Aorta (tissue), 5 donors: ENCODE measurements around the gene PAQR5. TPM values are rescaled to one million over a fixed set of nuclear protein-coding genes. Genes with fewer than 3 reads are reported as not detected.

ENCODE experiments used
- ATAC-seq: fragments of 200-7000 bp; cut with Tn5 transposase; one replicate; pipeline ENCODE4 v1.9.1; 2022; ENCODE audit warnings: moderate library complexity; ENCODE audit not compliant: low FRiP score
- DNase-seq, 2 donors: peaks; one replicate each; pipeline ENCODE4 v3.0.0-alpha.2; 2020
- H3K27ac ChIP-seq, 2 donors: one replicate each; pipeline ENCODE4 v1.5.1; 2013; ENCODE audit warnings: low read length in 2 of 2, mild to moderate bottlenecking in 2 of 2, moderate library complexity in 2 of 2, control low read depth in 1 of 2, inconsistent platforms in 1 of 2, low read depth in 1 of 2
- H3K27me3 ChIP-seq, 2 donors: one replicate each; pipeline ENCODE4 v1.6.1; 2013; ENCODE audit warnings: control low read depth in 1 of 2, low read length in 1 of 2, mild to moderate bottlenecking in 1 of 2, moderate library complexity in 1 of 2; ENCODE audit not compliant: insufficient read depth in 2 of 2, control insufficient read depth in 1 of 2
- H3K36me3 ChIP-seq, 2 donors: one replicate each; pipeline ENCODE4 v1.6.1; 2013; ENCODE audit warnings: control low read depth in 1 of 2, low read length in 1 of 2, mild to moderate bottlenecking in 1 of 2; ENCODE audit not compliant: insufficient read depth in 2 of 2, control insufficient read depth in 1 of 2
- H3K4me1 ChIP-seq, 2 donors: one replicate each; pipeline ENCODE4 v1.6.1; 2013; ENCODE audit warnings: low read length in 2 of 2, control low read depth in 1 of 2, mild to moderate bottlenecking in 1 of 2, moderate library complexity in 1 of 2; ENCODE audit not compliant: insufficient read depth in 2 of 2, control insufficient read depth in 1 of 2
- H3K4me3 ChIP-seq, 2 donors: one replicate each; pipeline ENCODE4 v1.5.1; 2013; ENCODE audit warnings: low read length in 2 of 2, control low read depth in 1 of 2, mild to moderate bottlenecking in 1 of 2
- H3K9me3 ChIP-seq: one replicate; pipeline ENCODE4 v1.6.1; 2013; ENCODE audit warnings: mild to moderate bottlenecking, low read length; ENCODE audit not compliant: control insufficient read depth
- WGBS, 2 donors: extraction: QIAGEN DNeasy Blood & Tissue Kit; methylation state at CpG; one replicate each; pipeline ENCODE4 v1.1.7; 2013; 5-methylcytosine and 5-hydroxymethylcytosine counted together
- intact Hi-C, 2 donors: fragments of 100-400 bp; cut with DNase I; formaldehyde crosslinking; loops; one replicate each; pipeline versions ENCODE4 v1.14.2 to v1.15.0; 2022
- polyA plus RNA-seq, 2 donors: library from polyadenylated mRNA; stranded (reverse); fragments of 200-250 nt; gene quantifications; one replicate each; pipeline ENCODE4 v1.2.3, GENCODE V29; 2013
- total RNA-seq, 2 donors: library from RNA; stranded (reverse); fragmentation: NEBNext Ultra II Directional; extraction: Animal tissue kit (Norgen Biotek cat#: 25700); gene quantifications; one replicate each; pipeline ENCODE4 v1.2.1, GENCODE V29; 2021
- donor health status: healthy with polysubstance abuse.
- donor health status: Bipolar disorder and iron deficiency.
- donor health status: DM: no; HTN: no; CAD: no.
- donor health status: DM: no; HTN: no; CAD: no.
- donor health status: DM: yes; HTN: yes; CAD: no.

Gene PAQR5
- total and polyA plus RNA-seq, 4 donors, result 0.31 to 1.9 (median 0.54) TPM

- H3K36me3 ChIP-seq, result no peaks in the 10 kb centered on the region
- no peak overlapping the region for H3K4me3 ChIP-seq
- H3K27me3 ChIP-seq, result no peaks in the 10 kb centered on the region
- DNase-seq, result no peak
- no peaks in the 10 kb centered on the region for H3K9me3 ChIP-seq
- 80% methylated on average over 7 of the region's 7 CpGs for WGBS, 2 donors
- no peak for ATAC-seq
- no peaks in the 10 kb centered on the region for H3K4me1 ChIP-seq
- intact Hi-C loops, result no loop called here
- H3K27ac ChIP-seq, result no peak overlapping the region
Measured at GRCh38 chr15:69386284-69386683, 87.6 kb downstream of the PAQR5 start.

- no peaks in the 10 kb centered on the region for H3K9me3 ChIP-seq
- intact Hi-C loops, result no loop called here
- no peak overlapping the region for H3K4me3 ChIP-seq
- H3K4me1 ChIP-seq, result no peaks in the 10 kb centered on the region
- no peak for ATAC-seq
- WGBS, 2 donors, result 64 to 67% methylated on average over 6 of the region's 6 CpGs
- H3K36me3 ChIP-seq, result no peaks in the 10 kb centered on the region
- no peak overlapping the region for H3K27ac ChIP-seq
- no peak for DNase-seq
- H3K27me3 ChIP-seq, result no peaks in the 10 kb centered on the region
Measured at GRCh38 chr15:69388260-69388705, 89.6 kb downstream of the PAQR5 start.

GRCh38 chr15:69389426-69389825, 90.7 kb downstream of the PAQR5 start:
- WGBS, 2 donors, result 69 to 79% methylated on average over 6 to 7 of the region's 7 CpGs
- Histone ChIP-seq H3K27ac (no peak overlapping the region), H3K27me3 (no peaks in the 10 kb centered on the region), H3K4me3 (no peak overlapping the region), H3K9me3 (no peaks in the 10 kb centered on the region), H3K4me1 (no peaks in the 10 kb centered on the region), H3K36me3 (no peaks in the 10 kb centered on the region)
- ATAC-seq (no peak), DNase-seq (no peak)
- intact Hi-C loops, result no loop called here

GRCh38 chr15:69390575-69390974, 91.9 kb downstream of the PAQR5 start:
- 96 to 97% methylated on average over 2 of the region's 2 CpGs for WGBS, 2 donors
- Histone ChIP-seq H3K36me3 (no peaks in the 10 kb centered on the region), H3K27me3 (no peaks in the 10 kb centered on the region), H3K9me3 (no peaks in the 10 kb centered on the region), H3K4me3 (no peak overlapping the region), H3K4me1 (no peaks in the 10 kb centered on the region), H3K27ac (no peak overlapping the region)
- intact Hi-C loops, result loop anchor here (5.0 to 10.0 kb wide), 2 partner anchors 226 to 333 kb away; partner anchors contain the start of gene GLCE (in 1 of the 2)
- DNase-seq (no peak), ATAC-seq (no peak)

- Histone ChIP-seq H3K4me3 (no peak overlapping the region), H3K27me3 (no peaks in the 10 kb centered on the region), H3K27ac (no peak overlapping the region), H3K36me3 (no peaks in the 10 kb centered on the region), H3K4me1 (no peaks in the 10 kb centered on the region), H3K9me3 (no peaks in the 10 kb centered on the region)
- DNase-seq (no peak), ATAC-seq (no peak)
- intact Hi-C loops, result loop anchor here (5.0 to 10.0 kb wide), 2 partner anchors 226 to 334 kb away; partner anchors contain the start of gene GLCE (in 1 of the 2)
- 94 to 95% methylated on average over 11 of the region's 11 CpGs for WGBS, 2 donors
Measured at GRCh38 chr15:69391046-69391757, 92.5 kb downstream of the PAQR5 start.

- Histone ChIP-seq H3K27me3 (no peaks in the 10 kb centered on the region), H3K27ac (no peak overlapping the region), H3K9me3 (no peaks in the 10 kb centered on the region), H3K4me3 (no peak overlapping the region), H3K4me1 (no peaks in the 10 kb centered on the region), H3K36me3 (no peaks in the 10 kb centered on the region)
- intact Hi-C loops, result loop anchor here (5.0 to 10.0 kb wide), 2 partner anchors 228 to 335 kb away; partner anchors contain the start of gene GLCE (in 1 of the 2)
- 63 to 69% methylated on average over 4 of the region's 4 CpGs for WGBS, 2 donors
- ATAC-seq (no peak), DNase-seq (no peak)
Measured at GRCh38 chr15:69392352-69392751, 93.6 kb downstream of the PAQR5 start.

- Histone ChIP-seq H3K27me3 (no peaks in the 10 kb centered on the region), H3K9me3 (no peaks in the 10 kb centered on the region), H3K4me1 (no peaks in the 10 kb centered on the region), H3K36me3 (no peaks in the 10 kb centered on the region), H3K4me3 (no peak overlapping the region), H3K27ac (no peak overlapping the region)
- ATAC-seq (no peak), DNase-seq (no peak)
- intact Hi-C loops, result loop anchor here (1.0 to 10.0 kb wide), 3 partner anchors 229 to 337 kb away; partner anchors contain the start of gene GLCE (in 1 of the 2)
- WGBS, 2 donors, result 57 to 64% methylated on average over 11 of the region's 11 CpGs
Measured at GRCh38 chr15:69393831-69394491, 95.2 kb downstream of the PAQR5 start.

GRCh38 chr15:69394556-69395282, 96.0 kb downstream of the PAQR5 start:
- Histone ChIP-seq H3K4me1 (no peaks in the 10 kb centered on the region), H3K9me3 (no peaks in the 10 kb centered on the region), H3K27me3 (no peaks in the 10 kb centered on the region), H3K36me3 (no peaks in the 10 kb centered on the region), H3K27ac (no peak overlapping the region), H3K4me3 (no peak overlapping the region)
- intact Hi-C loops, result loop anchor here (1.0 to 10.0 kb wide), 3 partner anchors 230 to 337 kb away; partner anchors contain the start of gene GLCE (in 1 of the 2)
- peak; percentile 93 for ATAC-seq
- DNase-seq, result peak; percentile 86 to 95
- whole genome bisulfite sequencing, 2 donors, result 19% methylated on average over 36 of the region's 36 CpGs
